BE2C (cell line): ENCODE results near the gene DEPDC1B.

Source experiments
- DNase-seq: peaks from one replicate; pipeline ENCODE4 v3.0.0-alpha.2; 2020
- H3K27me3 ChIP-seq: fragments of 250-450 bp; sonication (Bioruptor Pico); 2 replicates; pipeline ENCODE4 v1.5.1; 2020; ENCODE audit warnings: mild to moderate bottlenecking
- H3K36me3 ChIP-seq: fragments of 250-450 bp; sonication (Bioruptor Pico); 2 replicates; pipeline ENCODE4 v1.5.1; 2020; ENCODE audit warnings: mild to moderate bottlenecking
- H3K4me1 ChIP-seq: fragments of 250-450 bp; sonication (Bioruptor Pico); 2 replicates; pipeline ENCODE4 v1.5.1; 2020
- H3K4me3 ChIP-seq: 2 replicates; pipeline ENCODE4 v1.5.1; 2011; ENCODE audit warnings: low read depth, low read length
- H3K9me3 ChIP-seq: fragments of 250-450 bp; sonication (Bioruptor Pico); 2 replicates; pipeline ENCODE4 v1.5.1; 2020
- CTCF ChIP-seq: IDR thresholded peaks from 2 replicates; pipeline ENCODE4 v1.5.1; 2012; ENCODE audit warnings: mild to moderate bottlenecking, low read depth, low read length

Gene DEPDC1B

DNA sequence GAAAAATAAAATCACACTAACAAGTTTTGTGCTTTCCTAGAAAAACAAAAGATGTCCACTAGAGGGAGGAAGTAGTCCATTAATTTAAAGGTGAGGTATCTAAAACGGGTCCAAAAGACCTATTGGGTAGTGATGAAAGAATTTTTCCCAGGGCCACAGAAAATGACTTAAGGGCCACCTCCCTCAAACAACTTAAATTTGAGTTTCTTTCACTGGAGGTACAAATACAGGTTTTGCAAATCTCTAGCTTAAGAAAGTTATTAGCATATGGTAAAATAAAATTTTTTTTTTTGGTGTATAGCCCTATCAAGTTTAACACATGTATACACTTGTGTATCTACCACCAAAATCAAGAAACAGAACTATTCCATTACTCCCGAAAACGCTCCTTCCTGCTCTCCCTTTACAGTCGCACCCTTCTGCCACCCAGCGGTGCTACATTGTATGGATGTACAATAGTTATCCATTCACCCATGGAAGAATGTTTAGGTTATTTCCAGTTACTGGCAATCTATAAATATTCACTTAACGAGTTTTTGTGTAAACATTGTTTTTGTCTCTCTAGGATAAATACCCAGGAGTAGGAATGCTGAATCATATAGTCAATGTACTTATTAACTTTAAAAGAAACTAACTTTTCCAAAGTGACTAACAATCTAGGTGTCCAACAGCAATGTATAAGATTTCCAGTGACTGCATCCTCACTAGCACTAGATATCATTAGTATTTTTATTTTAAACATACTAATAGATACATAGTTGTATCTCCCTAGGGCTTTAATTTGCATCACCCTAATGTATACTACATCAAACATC, 21.9 kb downstream of the DEPDC1B start:
- peak; percentile 52 for TF ChIP-seq CTCF
- H3K4me3 ChIP-seq, result no peak overlapping the region
- H3K9me3 ChIP-seq, result no peaks in the 10 kb centered on the region
- no peaks in the 10 kb centered on the region for H3K4me1 ChIP-seq
- no peaks in the 10 kb centered on the region for H3K36me3 ChIP-seq
- H3K27me3 ChIP-seq, result no peaks in the 10 kb centered on the region
- DNase-seq, result no peak

- no peak for TF ChIP-seq CTCF
- no peaks in the 10 kb centered on the region for H3K4me1 ChIP-seq
- H3K4me3 ChIP-seq, result no peak overlapping the region
- H3K27me3 ChIP-seq, result no peaks in the 10 kb centered on the region
- H3K36me3 ChIP-seq, result no peaks in the 10 kb centered on the region
- DNase-seq, result no peak
- H3K9me3 ChIP-seq, result no peaks in the 10 kb centered on the region
Observed at GRCh38 chr5:60675286-60675685, 24.7 kb downstream of the DEPDC1B start.

DNA sequence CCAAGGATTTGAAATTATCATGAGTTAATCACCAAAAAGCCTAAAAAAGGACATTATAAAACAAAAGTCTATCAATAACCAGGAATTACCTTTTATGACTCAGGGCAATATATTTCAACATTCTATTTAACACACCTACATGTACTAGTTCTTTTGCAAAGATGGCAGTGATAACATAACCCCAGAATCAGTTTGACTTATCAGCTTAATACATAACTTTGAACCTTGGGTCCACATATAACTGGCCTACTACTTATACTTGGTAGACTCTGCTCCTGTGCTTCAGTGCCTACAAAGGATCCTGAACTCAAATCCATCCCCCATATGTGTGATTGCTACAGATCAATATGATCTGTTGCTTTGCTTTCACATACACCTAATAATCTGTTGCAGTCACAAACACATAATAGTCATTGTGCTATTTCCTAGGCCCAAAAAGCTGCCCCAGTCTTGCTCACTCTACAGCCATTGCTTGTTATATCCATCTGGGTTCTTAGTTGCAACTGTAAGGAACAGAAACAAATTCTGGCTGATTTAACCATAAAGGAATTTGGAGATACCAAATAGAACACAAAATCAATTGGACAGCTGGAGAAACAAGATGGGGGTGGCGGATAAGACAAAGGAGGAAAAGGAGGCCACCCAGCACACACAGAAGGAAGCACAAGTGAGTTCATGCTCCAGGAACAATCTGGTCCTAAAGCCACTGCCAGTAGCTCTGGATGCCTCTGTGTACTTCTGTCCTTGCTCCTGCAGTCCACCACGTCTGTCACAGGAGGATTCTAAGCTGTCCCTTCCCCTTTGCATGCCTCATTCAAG, 25.5 kb downstream of the DEPDC1B start:
- H3K4me1 ChIP-seq, result no peaks in the 10 kb centered on the region
- H3K36me3 ChIP-seq, result no peaks in the 10 kb centered on the region
- H3K9me3 ChIP-seq, result no peaks in the 10 kb centered on the region
- no peak for TF ChIP-seq CTCF
- no peak overlapping the region for H3K4me3 ChIP-seq
- no peak for DNase-seq
- no peaks in the 10 kb centered on the region for H3K27me3 ChIP-seq

- no peak for DNase-seq
- H3K4me1 ChIP-seq, result no peaks in the 10 kb centered on the region
- TF ChIP-seq CTCF, result no peak
- H3K9me3 ChIP-seq, result no peaks in the 10 kb centered on the region
- no peaks in the 10 kb centered on the region for H3K27me3 ChIP-seq
- H3K4me3 ChIP-seq, result no peak overlapping the region
- H3K36me3 ChIP-seq, result no peaks in the 10 kb centered on the region
Observed at GRCh38 chr5:60673334-60673733, 26.6 kb downstream of the DEPDC1B start.

DNA sequence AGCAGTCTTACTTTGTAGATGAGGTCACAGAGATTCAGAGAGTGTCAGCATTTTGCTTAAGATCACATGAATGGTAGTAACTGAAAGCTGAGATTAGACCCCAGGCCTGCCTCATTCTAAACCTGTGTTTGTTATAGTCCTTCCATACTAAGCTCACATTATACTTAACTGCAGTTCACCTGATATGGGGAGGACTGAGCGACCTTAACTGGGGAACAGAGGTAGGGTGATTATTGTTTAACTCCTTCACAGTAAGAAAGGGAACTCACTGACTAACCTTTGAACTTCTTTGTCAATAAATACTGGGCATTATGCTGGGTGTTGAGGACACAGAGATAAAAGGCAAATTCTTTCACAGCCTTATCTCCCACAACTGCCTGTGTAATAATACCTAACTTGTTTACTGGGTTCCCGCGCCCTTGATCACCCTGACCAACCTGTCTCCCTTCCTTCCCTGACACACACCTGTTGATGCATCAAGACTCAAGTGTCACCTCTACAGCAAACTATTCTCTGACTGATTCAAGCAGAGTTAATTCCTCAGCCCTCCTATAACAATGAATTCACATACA, 27.2 kb downstream of the DEPDC1B start:
- Histone ChIP-seq H3K4me1 (no peaks in the 10 kb centered on the region), H3K9me3 (no peaks in the 10 kb centered on the region), H3K27me3 (no peaks in the 10 kb centered on the region), H3K4me3 (no peak overlapping the region), H3K36me3 (no peaks in the 10 kb centered on the region)
- DNase-seq, result no peak
- TF ChIP-seq CTCF, result no peak
